Cardiac muscle cell (in vitro differentiated cells and primary cell): ENCODE measurements around the gene SRRD. TPM values are rescaled to one million over a fixed set of nuclear protein-coding genes. Genes with fewer than 3 reads are reported as not detected.

Source experiments
- DNase-seq, 2 donors: peaks; one replicate each; pipeline versions ENCODE4 v3.0.0 to v3.0.0-alpha.2; 2010 to 2017; ENCODE audit warnings: low read depth in 1 of 2, low spot score in 1 of 2
- H3K27ac ChIP-seq: fragments of 200-600 bp; sonication (generic); 2 replicates; pipeline ENCODE4 v1.5.1; 2016
- H3K27me3 ChIP-seq: fragments of 200-600 bp; sonication (generic); 2 replicates; pipeline ENCODE4 v1.6.0; 2016; ENCODE audit warnings: control low read depth
- H3K36me3 ChIP-seq: fragments of 200-600 bp; sonication (generic); 2 replicates; pipeline ENCODE4 v1.5.1; 2016; ENCODE audit warnings: control low read depth
- H3K4me1 ChIP-seq: fragments of 200-600 bp; sonication (generic); 2 replicates; pipeline ENCODE4 v1.8.1; 2017; ENCODE audit warnings: low read depth, mild to moderate bottlenecking, mixed run types
- H3K4me3 ChIP-seq: fragments of 200-600 bp; sonication (generic); 2 replicates; pipeline ENCODE4 v1.5.1; 2016; ENCODE audit warnings: mild to moderate bottlenecking
- H3K9me3 ChIP-seq: fragments of 200-600 bp; sonication (generic); 2 replicates; pipeline ENCODE4 v1.5.1; 2017; ENCODE audit warnings: low read depth, mild to moderate bottlenecking, control low read depth
- polyA plus RNA-seq: library from polyadenylated mRNA; unstranded; fragments of >200 nt; fragmentation: Nextera tagmentation; extraction: Ambion mirVana; gene quantifications from 2 replicates; pipeline ENCODE4 v1.2.1, GENCODE V29; 2016
- total RNA-seq: library from RNA; depleted of rRNA; stranded (reverse); fragments of >200 nt; gene quantifications from 2 replicates; pipeline ENCODE4 v1.2.3, GENCODE V29; 2016
- TF ChIP-seq, protein P1 (sequence below): IDR thresholded peaks from 2 replicates; pipeline ENCODE4 v1.5.1; 2012; ENCODE audit warnings: low read depth, mild to moderate bottlenecking, low read length

Gene SRRD
- total and polyA plus RNA-seq, 2 experiments from 2014 or later = 17.0 to 22.3 TPM

DNA sequence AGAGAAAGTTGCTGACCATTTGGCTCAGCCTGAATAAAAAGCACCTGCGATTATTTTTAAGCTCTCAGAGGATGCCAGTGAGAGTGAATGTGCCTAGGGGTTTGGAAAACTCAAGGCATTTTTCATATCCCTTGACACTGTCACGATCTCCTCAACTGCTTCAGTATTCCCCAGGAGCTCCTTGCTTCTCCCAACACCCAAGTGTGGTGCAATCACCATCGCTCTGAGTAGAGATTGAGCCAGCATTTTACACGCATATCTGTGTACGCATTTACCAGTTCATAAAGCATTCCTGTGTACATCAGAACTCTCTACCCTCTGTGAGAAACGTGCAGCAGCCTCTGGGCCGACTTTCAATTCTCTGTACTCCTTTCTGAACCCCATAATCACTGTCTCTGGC lies 1.3 kb downstream of the SRRD start:
- no peak overlapping the region for H3K4me3 ChIP-seq
- peaks cover 19% of the 10 kb centered on the region for H3K36me3 ChIP-seq
- peak overlapping the region; percentile 96 for H3K27ac ChIP-seq
- peaks cover 11% of the 10 kb centered on the region for H3K4me1 ChIP-seq
- TF ChIP-seq, protein P1, sequence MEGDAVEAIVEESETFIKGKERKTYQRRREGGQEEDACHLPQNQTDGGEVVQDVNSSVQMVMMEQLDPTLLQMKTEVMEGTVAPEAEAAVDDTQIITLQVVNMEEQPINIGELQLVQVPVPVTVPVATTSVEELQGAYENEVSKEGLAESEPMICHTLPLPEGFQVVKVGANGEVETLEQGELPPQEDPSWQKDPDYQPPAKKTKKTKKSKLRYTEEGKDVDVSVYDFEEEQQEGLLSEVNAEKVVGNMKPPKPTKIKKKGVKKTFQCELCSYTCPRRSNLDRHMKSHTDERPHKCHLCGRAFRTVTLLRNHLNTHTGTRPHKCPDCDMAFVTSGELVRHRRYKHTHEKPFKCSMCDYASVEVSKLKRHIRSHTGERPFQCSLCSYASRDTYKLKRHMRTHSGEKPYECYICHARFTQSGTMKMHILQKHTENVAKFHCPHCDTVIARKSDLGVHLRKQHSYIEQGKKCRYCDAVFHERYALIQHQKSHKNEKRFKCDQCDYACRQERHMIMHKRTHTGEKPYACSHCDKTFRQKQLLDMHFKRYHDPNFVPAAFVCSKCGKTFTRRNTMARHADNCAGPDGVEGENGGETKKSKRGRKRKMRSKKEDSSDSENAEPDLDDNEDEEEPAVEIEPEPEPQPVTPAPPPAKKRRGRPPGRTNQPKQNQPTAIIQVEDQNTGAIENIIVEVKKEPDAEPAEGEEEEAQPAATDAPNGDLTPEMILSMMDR = no peak
- no peaks in the 10 kb centered on the region for H3K9me3 ChIP-seq
- no peak for DNase-seq
- no peaks in the 10 kb centered on the region for H3K27me3 ChIP-seq

DNA sequence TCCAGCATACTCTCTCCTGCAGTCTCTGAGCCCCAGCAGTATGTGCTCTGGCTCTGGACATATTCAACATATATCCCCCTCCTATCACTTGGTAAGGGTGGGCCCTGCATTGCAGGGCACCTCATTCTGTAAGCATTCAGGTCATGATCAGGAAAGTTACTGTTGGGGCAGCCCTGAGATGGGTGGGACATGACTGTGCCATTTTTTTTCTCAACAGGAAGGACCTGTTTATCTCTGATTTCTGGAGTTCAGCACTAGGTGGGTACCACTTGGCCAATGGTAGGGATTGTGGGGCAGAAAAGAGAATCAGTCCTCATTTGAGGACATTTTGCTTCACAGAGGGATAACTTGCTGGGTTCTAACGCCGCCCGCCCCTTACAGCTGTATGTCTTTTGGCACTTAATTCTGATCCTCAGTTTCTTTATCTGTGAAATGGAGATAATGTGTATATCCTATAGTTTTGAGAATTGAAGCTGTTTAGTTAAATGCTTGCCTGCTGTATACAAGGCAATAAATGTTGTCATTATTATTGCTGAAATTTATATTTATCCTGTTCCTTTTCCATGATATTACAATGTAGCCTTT lies 2.2 kb downstream of the SRRD start:
- no peak for DNase-seq
- Histone ChIP-seq H3K27me3 (no peaks in the 10 kb centered on the region), H3K36me3 (peaks cover 21% of the 10 kb centered on the region), H3K4me1 (peaks cover 11% of the 10 kb centered on the region), H3K27ac (no peak overlapping the region), H3K9me3 (no peaks in the 10 kb centered on the region), H3K4me3 (no peak overlapping the region)
- TF ChIP-seq, protein P1 = no peak

DNA sequence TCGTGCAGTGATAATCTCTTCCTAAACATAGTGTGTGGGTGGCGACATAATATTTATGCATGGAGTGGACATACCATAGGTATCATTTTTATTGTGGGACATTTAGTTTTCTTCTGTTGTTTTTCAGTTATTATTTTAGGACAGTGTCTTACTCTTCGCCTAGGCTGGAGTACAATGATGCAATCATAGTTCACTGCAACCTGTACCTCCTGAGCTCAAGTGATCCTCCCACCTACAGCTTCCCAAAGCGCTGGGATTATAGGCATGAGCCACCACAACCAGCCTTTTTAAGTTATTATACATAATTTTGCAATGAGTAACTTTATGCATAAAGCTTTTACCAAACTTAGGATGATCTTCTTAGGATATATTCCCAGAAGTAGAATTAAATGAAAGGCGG lies 2.7 kb downstream of the SRRD start:
- DNase-seq = no peak
- peaks cover 11% of the 10 kb centered on the region for H3K4me1 ChIP-seq
- H3K4me3 ChIP-seq = no peak overlapping the region
- peaks cover 26% of the 10 kb centered on the region for H3K36me3 ChIP-seq
- H3K27ac ChIP-seq = no peak overlapping the region
- TF ChIP-seq, protein P1 = no peak
- no peaks in the 10 kb centered on the region for H3K27me3 ChIP-seq
- no peaks in the 10 kb centered on the region for H3K9me3 ChIP-seq

DNA sequence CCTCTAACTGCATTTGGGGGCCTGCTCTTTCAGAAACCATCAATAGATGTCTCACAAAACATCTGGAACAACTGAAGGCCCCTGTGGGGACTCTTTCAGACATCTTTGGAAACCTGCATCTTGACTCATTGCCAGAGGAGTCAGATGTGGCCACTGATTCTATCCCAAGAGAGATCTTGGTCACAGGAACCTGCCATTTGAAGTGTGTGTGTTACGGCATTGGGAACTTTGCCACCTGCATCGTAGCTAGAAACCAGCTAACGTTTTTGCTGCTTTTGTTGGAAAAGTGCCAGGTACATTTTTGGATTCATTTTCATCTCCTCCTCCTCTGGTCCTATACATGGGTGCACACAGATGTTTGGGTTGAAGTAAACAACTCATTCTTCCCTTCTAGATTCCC lies 4.3 kb downstream of the SRRD start:
- H3K9me3 ChIP-seq = no peaks in the 10 kb centered on the region
- no peak overlapping the region for H3K27ac ChIP-seq
- no peak overlapping the region for H3K4me3 ChIP-seq
- TF ChIP-seq, protein P1 = no peak
- DNase-seq = no peak
- peaks cover 38% of the 10 kb centered on the region for H3K36me3 ChIP-seq
- H3K4me1 ChIP-seq = peaks cover 6% of the 10 kb centered on the region
- no peaks in the 10 kb centered on the region for H3K27me3 ChIP-seq

DNA sequence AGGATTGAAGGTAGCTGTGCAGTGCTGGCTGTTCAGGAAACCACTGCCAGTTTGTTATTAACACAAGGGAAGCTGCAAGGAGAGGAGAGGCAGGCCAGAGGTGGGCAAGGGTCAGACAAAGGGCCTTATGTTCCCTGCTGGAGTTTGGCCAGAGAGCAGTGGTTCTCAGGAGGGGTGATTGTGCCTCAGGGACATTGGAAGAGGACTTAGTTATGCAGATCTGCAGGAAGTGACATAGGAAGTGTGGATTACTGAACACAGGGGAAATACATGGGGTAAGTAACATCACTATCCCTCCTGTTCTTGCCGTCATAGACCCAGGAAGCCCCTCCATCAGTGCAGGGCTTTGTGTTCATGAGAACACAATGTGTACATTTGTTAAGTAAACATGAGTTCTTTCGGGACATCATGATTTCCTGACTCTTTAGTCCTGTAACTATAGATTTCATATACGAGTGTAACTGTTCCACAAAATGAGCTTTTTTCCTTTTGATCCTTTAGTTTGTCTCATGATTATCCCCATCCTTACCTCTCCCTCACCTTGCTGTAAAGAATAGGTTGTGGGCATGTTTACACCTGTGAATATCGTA lies 5.9 kb downstream of the SRRD start:
- no peaks in the 10 kb centered on the region for H3K9me3 ChIP-seq
- H3K27me3 ChIP-seq = no peaks in the 10 kb centered on the region
- TF ChIP-seq, protein P1 = no peak
- no peak overlapping the region for H3K27ac ChIP-seq
- peaks cover 50% of the 10 kb centered on the region for H3K36me3 ChIP-seq
- H3K4me3 ChIP-seq = no peak overlapping the region
- H3K4me1 ChIP-seq = peaks cover 2% of the 10 kb centered on the region
- DNase-seq = no peak
